Measurements from ENCODE around the gene OR2T8.
A peak's percentile ranks its signal among the peaks of the same experiment; 100 is the strongest.

The OR2T8 gene

GRCh38 chr1:247905910-247906503, 14.0 kb upstream of the OR2T8 start:
- TF ChIP-seq CTCF (conservative IDR thresholded peaks at IDR 0.05; ENCODE audit: low read depth, low read length) = no peak
- no peak for DNase-seq (ENCODE audit: low read depth)
- no peak overlapping the region for H3K4me3 ChIP-seq (ENCODE audit: low read length)

- peak overlapping the region; percentile 30 for H3K4me3 ChIP-seq (ENCODE audit: low read length)
- no peak for TF ChIP-seq CTCF (conservative IDR thresholded peaks at IDR 0.05; ENCODE audit: low read depth, low read length)
- DNase-seq (ENCODE audit: low read depth) = peak; percentile 51
Observed at GRCh38 chr1:247906504-247907047, 13.5 kb upstream of the OR2T8 start.

GRCh38 chr1:247908766-247909165, 11.3 kb upstream of the OR2T8 start:
- TF ChIP-seq CTCF (conservative IDR thresholded peaks at IDR 0.05; ENCODE audit: low read depth, low read length) = no peak
- H3K4me3 ChIP-seq (ENCODE audit: low read length) = no peak overlapping the region
- no peak for DNase-seq (ENCODE audit: low read depth)

GRCh38 chr1:247913786-247914185, 6.3 kb upstream of the OR2T8 start:
- no peak for DNase-seq (ENCODE audit: low read depth)
- H3K4me3 ChIP-seq (ENCODE audit: low read length) = no peak overlapping the region
- no peak for TF ChIP-seq CTCF (conservative IDR thresholded peaks at IDR 0.05; ENCODE audit: low read depth, low read length)

GRCh38 chr1:247914941-247915662, 5.0 kb upstream of the OR2T8 start:
- no peak overlapping the region for H3K4me3 ChIP-seq (ENCODE audit: low read length)
- no peak for TF ChIP-seq CTCF (conservative IDR thresholded peaks at IDR 0.05; ENCODE audit: low read depth, low read length)
- DNase-seq (ENCODE audit: low read depth) = no peak

GRCh38 chr1:247923941-247924340, 3.9 kb downstream of the OR2T8 start:
- DNase-seq (ENCODE audit: low read depth) = no peak
- no peak for TF ChIP-seq CTCF (conservative IDR thresholded peaks at IDR 0.05; ENCODE audit: low read depth, low read length)

GRCh38 chr1:247924868-247925267, 4.8 kb downstream of the OR2T8 start, which contains the start of gene OR2AJ1:
TSS of gene OR2AJ1 (plus strand) at chr1:247924889. CDS start at chr1:247933769, 8,880 bp downstream.
- no peak within 1 kb of the TSS for H3K4me3 ChIP-seq (ENCODE audit: low read length)
- no peak for TF ChIP-seq CTCF (conservative IDR thresholded peaks at IDR 0.05; ENCODE audit: low read depth, low read length)
- DNase-seq (ENCODE audit: low read depth) = no peak

More at GRCh38 chr1:247923941-247924340, 3.9 kb downstream of the OR2T8 start:
- no peak overlapping the region for H3K4me3 ChIP-seq (ENCODE audit: low read length)
